ENCODE measurements around the gene RANBP17. TPM values are rescaled to one million over a fixed set of nuclear protein-coding genes. Genes with fewer than 3 reads are reported as not detected.

Gene RANBP17
- total and polyA plus RNA-seq, 2 donors (not counting 1 experiment from before 2014, with no cell fraction given) = not detected

GRCh38 chr5:170939178-170939577, 77.4 kb downstream of the RANBP17 start:
- ATAC-seq (ENCODE audit: low read depth) (no peak), DNase-seq (no peak)
- Histone ChIP-seq H3K9ac (ENCODE audit: low read length) (no peak overlapping the region), H3K27me3 (replicated peaks in 1 of 4; ENCODE audit: control extremely low read depth in 1 of 4, control insufficient read depth in 3 of 4, insufficient read depth in 4 of 4, low read length in 3 of 4) (no peaks in the 10 kb centered on the region), H2AFZ (ENCODE audit: insufficient read depth, low read depth, low read length, poor library complexity, severe bottlenecking) (no peak overlapping the region), H4K20me1 (ENCODE audit: control insufficient read depth, insufficient read depth, low read length, poor library complexity, severe bottlenecking) (no peaks in the 10 kb centered on the region), H3K9me3 (ENCODE audit: control extremely low read depth in 1 of 3, control insufficient read depth in 2 of 3, insufficient read depth in 1 of 3, low read length in 2 of 3) (no peaks in the 10 kb centered on the region), H3K4me2 (replicated peaks; ENCODE audit: low read depth, low read length, poor library complexity, severe bottlenecking) (no peak overlapping the region), H3K27ac (ENCODE audit: low read length in 2 of 2) (no peak overlapping the region), H3K4me1 (ENCODE audit: control insufficient read depth in 2 of 2, insufficient read depth in 2 of 2, low read length in 2 of 2) (no peaks in the 10 kb centered on the region), H3K36me3 (replicated peaks in 1 of 2; ENCODE audit: control extremely low read depth in 1 of 2, control insufficient read depth in 1 of 2, extremely low read depth in 1 of 2, insufficient read depth in 2 of 2, low read length in 1 of 2) (no peaks in the 10 kb centered on the region), H3K79me2 (ENCODE audit: control insufficient read depth, insufficient read depth, low read length) (no peaks in the 10 kb centered on the region), H3K4me3 (ENCODE audit: control extremely low read depth in 1 of 5, extremely low read depth in 1 of 5, insufficient read depth in 1 of 5, low read depth in 2 of 5, low read length in 4 of 5) (no peak overlapping the region)
- H3K4me1 Mint-ChIP-seq = no peaks in the 10 kb centered on the region
- no CpG with 5 or more reads among the region's 8 CpGs for WGBS (ENCODE audit: insufficient coverage)
- peaks cover 3% of the 10 kb centered on the region for H3K27me3 Mint-ChIP-seq
- TF ChIP-seq CTCF (IDR thresholded peaks at IDR 0.05) (no peak), EZH2 (IDR thresholded peaks at IDR 0.05; ENCODE audit: borderline replicate concordance, insufficient read depth, low read depth, low read length, poor library complexity, severe bottlenecking) (no peak)
- H3K9me3 Mint-ChIP-seq (ENCODE audit: insufficient read depth) = no peaks in the 10 kb centered on the region
- ChIA-PET POLR2A (no interaction called here), CTCF (no interaction called here)
- intact Hi-C loops (cut with micrococcal nuclease) = no loop called here
- H3K4me3 Mint-ChIP-seq = no peak overlapping the region
- H3K27ac Mint-ChIP-seq = no peak overlapping the region

GRCh38 chr5:170941788-170942187, 80.0 kb downstream of the RANBP17 start:
- ATAC-seq (ENCODE audit: low read depth) = no peak
- POLR2A ChIA-PET = no interaction called here

More at GRCh38 chr5:170941788-170942187, 80.0 kb downstream of the RANBP17 start:
- no peak overlapping the region for H3K9ac ChIP-seq (ENCODE audit: low read length)
- DNase-seq = no peak
- H3K4me1 ChIP-seq (ENCODE audit: control insufficient read depth in 2 of 2, insufficient read depth in 2 of 2, low read length in 2 of 2) = no peaks in the 10 kb centered on the region
- Mint-ChIP-seq H3K4me1 (no peaks in the 10 kb centered on the region), H3K4me3 (no peak overlapping the region), H3K9me3 (ENCODE audit: insufficient read depth) (no peaks in the 10 kb centered on the region), H3K27ac (no peak overlapping the region), H3K27me3 (peaks cover 3% of the 10 kb centered on the region)
- H4K20me1 ChIP-seq (ENCODE audit: control insufficient read depth, insufficient read depth, low read length, poor library complexity, severe bottlenecking) = no peaks in the 10 kb centered on the region
- CTCF ChIA-PET = no interaction called here
- intact Hi-C loops (cut with micrococcal nuclease) = no loop called here
- no peak overlapping the region for H2AFZ ChIP-seq (ENCODE audit: insufficient read depth, low read depth, low read length, poor library complexity, severe bottlenecking)
- no peak overlapping the region for H3K4me3 ChIP-seq (ENCODE audit: control extremely low read depth in 1 of 5, extremely low read depth in 1 of 5, insufficient read depth in 1 of 5, low read depth in 2 of 5, low read length in 4 of 5)
- no peaks in the 10 kb centered on the region for H3K79me2 ChIP-seq (ENCODE audit: control insufficient read depth, insufficient read depth, low read length)
- no peaks in the 10 kb centered on the region for H3K36me3 ChIP-seq (replicated peaks in 1 of 2; ENCODE audit: control extremely low read depth in 1 of 2, control insufficient read depth in 1 of 2, extremely low read depth in 1 of 2, insufficient read depth in 2 of 2, low read length in 1 of 2)
- no peak overlapping the region for H3K4me2 ChIP-seq (replicated peaks; ENCODE audit: low read depth, low read length, poor library complexity, severe bottlenecking)
- TF ChIP-seq EZH2 (IDR thresholded peaks at IDR 0.05; ENCODE audit: borderline replicate concordance, insufficient read depth, low read depth, low read length, poor library complexity, severe bottlenecking) (no peak), CTCF (IDR thresholded peaks at IDR 0.05) (no peak)
- H3K27me3 ChIP-seq (replicated peaks in 1 of 4; ENCODE audit: control extremely low read depth in 1 of 4, control insufficient read depth in 3 of 4, insufficient read depth in 4 of 4, low read length in 3 of 4) = no peaks in the 10 kb centered on the region
- no peaks in the 10 kb centered on the region for H3K9me3 ChIP-seq (ENCODE audit: control extremely low read depth in 1 of 3, control insufficient read depth in 2 of 3, insufficient read depth in 1 of 3, low read length in 2 of 3)
- no peak overlapping the region for H3K27ac ChIP-seq (ENCODE audit: low read length in 2 of 2)
- WGBS (ENCODE audit: insufficient coverage) = 99% methylated on average over 5 of the region's 8 CpGs
